HFF-Myc (cell line): Measurements from ENCODE around the gene SPSB1.
A peak's percentile ranks its signal among the peaks of the same experiment; 100 is the strongest.

ENCODE experiments used
- DNase-seq: peaks from one replicate; pipeline ENCODE4 v3.0.0-alpha.2; 2011; ENCODE audit warnings: low read depth; ENCODE audit errors: extremely low read depth
- H3K4me3 ChIP-seq: replicated peaks from 2 replicates; pipeline ENCODE4 v1.5.1; 2011; ENCODE audit warnings: low read depth, mild to moderate bottlenecking, control low read depth, low read length
- CTCF ChIP-seq: IDR thresholded peaks from 2 replicates; pipeline ENCODE4 v1.5.1; 2012; ENCODE audit warnings: mild to moderate bottlenecking, low read depth, low read length, control low read depth; ENCODE audit errors: missing control alignments

Gene SPSB1

GRCh38 chr1:9246841-9247785 is 45.6 kb upstream of the SPSB1 start:
- DNase-seq = no peak
- H3K4me3 ChIP-seq = no peak overlapping the region
- TF ChIP-seq CTCF = peak; percentile 3

DNA sequence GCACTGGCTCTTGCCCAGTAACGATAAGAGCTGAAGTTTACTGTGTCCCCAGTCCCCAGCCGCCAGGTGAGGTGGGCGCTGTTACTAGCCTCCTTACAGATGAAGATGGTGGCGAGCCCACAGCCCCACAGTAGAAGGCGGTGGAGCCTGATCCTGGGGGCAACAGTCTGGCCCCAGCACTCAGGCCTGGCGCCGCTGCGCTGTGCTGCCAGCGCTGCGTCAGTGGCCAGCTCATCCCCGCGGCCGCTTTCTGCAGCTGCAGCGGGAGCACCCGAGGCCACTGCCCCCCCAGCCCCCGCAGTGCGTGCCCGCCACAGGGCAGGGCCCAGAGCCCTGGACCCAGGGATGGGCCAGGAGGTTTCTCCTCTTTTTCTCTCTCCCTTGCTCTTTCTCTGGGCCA is 44.8 kb upstream of the SPSB1 start:
- no peak for TF ChIP-seq CTCF
- no peak overlapping the region for H3K4me3 ChIP-seq
- DNase-seq = no peak

GRCh38 chr1:9248341-9249262 is 44.1 kb upstream of the SPSB1 start:
- H3K4me3 ChIP-seq = no peak overlapping the region
- TF ChIP-seq CTCF = no peak
- DNase-seq = no peak

GRCh38 chr1:9249263-9249533 is 43.5 kb upstream of the SPSB1 start:
- TF ChIP-seq CTCF = no peak
- no peak for DNase-seq
- no peak overlapping the region for H3K4me3 ChIP-seq

GRCh38 chr1:9249534-9250410 is 42.9 kb upstream of the SPSB1 start:
- DNase-seq = no peak
- peak; percentile 63 for TF ChIP-seq CTCF
- no peak overlapping the region for H3K4me3 ChIP-seq
